ENCODE measurements around the gene RASEF.

The RASEF gene

DNA sequence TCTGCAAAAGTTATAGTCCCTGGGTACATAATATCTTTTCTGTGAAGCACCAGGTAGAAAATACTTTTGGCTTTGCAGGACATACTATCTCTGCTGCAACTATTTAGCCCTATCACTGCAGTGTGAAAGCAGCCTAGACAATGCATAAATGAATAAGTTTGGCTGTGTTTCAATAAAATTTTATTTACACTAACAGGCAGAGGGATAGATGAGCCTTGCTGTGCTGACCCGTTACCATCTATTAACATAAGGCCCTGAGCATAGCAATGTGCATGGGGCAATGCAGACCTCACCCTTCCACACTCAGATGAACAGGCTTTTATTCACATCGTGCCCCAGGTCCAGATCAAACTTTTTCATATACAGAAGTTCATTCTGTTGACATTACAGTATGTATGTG lies 27.8 kb downstream of the RASEF start:
- DNase-seq (ENCODE audit: low read depth) = no peak
- TF ChIP-seq, protein P1, sequence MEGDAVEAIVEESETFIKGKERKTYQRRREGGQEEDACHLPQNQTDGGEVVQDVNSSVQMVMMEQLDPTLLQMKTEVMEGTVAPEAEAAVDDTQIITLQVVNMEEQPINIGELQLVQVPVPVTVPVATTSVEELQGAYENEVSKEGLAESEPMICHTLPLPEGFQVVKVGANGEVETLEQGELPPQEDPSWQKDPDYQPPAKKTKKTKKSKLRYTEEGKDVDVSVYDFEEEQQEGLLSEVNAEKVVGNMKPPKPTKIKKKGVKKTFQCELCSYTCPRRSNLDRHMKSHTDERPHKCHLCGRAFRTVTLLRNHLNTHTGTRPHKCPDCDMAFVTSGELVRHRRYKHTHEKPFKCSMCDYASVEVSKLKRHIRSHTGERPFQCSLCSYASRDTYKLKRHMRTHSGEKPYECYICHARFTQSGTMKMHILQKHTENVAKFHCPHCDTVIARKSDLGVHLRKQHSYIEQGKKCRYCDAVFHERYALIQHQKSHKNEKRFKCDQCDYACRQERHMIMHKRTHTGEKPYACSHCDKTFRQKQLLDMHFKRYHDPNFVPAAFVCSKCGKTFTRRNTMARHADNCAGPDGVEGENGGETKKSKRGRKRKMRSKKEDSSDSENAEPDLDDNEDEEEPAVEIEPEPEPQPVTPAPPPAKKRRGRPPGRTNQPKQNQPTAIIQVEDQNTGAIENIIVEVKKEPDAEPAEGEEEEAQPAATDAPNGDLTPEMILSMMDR (conservative IDR thresholded peaks at IDR 0.05; ENCODE audit: low read depth, low read length) = no peak
- H3K4me3 ChIP-seq (ENCODE audit: low read depth, low read length) = no peak overlapping the region

DNA sequence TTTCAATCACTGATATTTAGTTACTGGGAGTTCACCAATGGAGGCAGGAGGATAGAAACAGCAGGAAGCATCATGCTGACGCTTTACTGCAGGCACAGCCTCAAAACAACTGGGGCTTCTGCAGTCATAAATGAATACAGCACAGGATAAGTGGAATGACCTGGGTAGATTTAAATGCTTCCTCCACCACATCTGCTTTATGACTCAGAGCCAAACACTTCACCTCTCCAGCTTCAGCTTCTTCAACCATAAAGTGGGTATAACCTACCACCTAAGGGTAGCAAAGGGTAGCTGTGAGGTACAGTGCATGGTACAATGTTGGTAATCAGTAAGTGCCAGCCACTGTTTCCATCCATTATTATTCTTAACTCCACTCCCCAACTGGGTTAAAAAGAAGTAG lies 28.4 kb downstream of the RASEF start:
- TF ChIP-seq, protein P1 (conservative IDR thresholded peaks at IDR 0.05; ENCODE audit: low read depth, low read length) = no peak
- DNase-seq (ENCODE audit: low read depth) = peak; percentile 64
- H3K4me3 ChIP-seq (ENCODE audit: low read depth, low read length) = no peak overlapping the region

DNA sequence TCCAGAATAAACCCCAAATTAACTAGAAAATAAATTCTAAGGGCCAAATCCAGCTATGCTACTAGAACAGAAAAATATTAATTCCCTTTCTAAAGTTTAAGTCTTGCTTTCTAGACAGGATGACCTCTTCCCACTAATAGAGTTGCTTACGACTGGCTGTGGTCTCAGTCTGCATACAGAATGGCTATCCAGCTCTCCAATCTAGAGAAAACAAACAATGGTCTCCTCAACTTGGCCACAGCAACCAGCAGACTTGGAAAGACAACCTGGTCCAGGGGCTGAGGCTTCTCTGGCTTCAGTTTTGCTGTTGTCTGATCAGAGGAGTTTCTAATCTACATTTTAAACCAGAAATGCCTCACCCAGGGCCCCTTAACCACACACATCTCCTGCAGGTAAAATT lies 28.9 kb downstream of the RASEF start:
- no peak overlapping the region for H3K4me3 ChIP-seq (ENCODE audit: low read depth, low read length)
- peak; percentile 63 for DNase-seq (ENCODE audit: low read depth)
- TF ChIP-seq, protein P1 (conservative IDR thresholded peaks at IDR 0.05; ENCODE audit: low read depth, low read length) = no peak

DNA sequence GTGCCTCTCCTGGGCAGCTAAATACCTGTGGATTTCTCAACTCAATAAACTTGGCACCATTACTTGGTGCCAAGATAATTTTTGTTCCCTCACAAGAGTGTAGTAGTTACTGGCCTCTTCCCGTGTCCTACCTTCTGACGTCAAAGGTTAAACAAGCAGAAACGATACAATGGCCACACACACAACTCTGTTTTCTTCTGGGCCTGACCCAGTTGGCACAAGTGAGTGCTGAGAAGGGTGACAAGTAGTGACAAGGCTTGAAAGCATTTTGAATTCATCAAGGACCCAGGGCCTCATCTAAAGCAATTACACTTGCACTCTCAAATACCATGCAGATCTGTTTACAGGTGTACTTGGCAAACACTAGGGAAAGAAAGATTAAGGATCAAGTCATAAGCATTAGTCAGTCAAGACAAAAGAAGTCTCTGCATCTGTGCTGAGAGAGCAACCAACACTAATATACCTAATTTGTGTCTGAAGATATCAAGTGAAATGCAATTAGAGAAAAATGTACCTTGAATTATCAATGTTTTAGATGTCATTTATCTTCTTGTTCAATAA lies 30.8 kb downstream of the RASEF start:
- no peak for DNase-seq (ENCODE audit: low read depth)
- TF ChIP-seq, protein P1 (conservative IDR thresholded peaks at IDR 0.05; ENCODE audit: low read depth, low read length) = no peak
- no peak overlapping the region for H3K4me3 ChIP-seq (ENCODE audit: low read depth, low read length)

DNA sequence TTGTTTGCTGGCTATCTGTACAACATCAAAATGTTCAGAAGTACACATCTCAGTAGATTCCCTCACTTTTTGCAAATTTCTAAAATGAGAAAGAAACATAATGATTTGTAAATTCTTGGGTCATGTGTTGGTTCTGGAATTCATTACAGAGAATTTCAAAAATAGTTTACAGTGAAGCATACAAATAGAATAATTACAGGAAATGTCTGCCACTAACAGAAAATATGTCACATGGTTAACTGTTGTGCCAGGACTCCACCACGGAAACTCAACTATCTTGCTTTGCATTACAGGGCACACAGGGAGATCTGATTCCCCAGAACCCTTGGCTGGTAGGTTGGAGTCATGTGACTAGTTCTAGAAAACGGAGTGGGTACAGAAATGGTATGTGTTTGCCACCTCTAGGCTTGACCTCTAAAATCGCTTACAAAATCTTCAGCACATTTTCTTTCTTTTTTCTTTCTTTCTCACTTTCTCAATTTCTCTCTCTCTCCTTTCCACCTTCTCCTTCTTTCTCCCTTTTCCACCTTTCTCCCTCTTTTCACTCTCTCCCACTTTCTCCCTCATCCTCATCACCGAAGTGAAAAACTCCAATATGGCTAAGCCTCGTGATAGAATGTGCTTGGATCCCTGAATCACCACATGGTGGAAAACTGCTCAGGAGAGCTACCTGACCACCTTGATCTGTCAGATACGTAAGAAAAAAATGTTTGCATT lies 32.4 kb downstream of the RASEF start:
- no peak overlapping the region for H3K4me3 ChIP-seq (ENCODE audit: low read depth, low read length)
- no peak for DNase-seq (ENCODE audit: low read depth)
- TF ChIP-seq, protein P1 (conservative IDR thresholded peaks at IDR 0.05; ENCODE audit: low read depth, low read length) = no peak

DNA sequence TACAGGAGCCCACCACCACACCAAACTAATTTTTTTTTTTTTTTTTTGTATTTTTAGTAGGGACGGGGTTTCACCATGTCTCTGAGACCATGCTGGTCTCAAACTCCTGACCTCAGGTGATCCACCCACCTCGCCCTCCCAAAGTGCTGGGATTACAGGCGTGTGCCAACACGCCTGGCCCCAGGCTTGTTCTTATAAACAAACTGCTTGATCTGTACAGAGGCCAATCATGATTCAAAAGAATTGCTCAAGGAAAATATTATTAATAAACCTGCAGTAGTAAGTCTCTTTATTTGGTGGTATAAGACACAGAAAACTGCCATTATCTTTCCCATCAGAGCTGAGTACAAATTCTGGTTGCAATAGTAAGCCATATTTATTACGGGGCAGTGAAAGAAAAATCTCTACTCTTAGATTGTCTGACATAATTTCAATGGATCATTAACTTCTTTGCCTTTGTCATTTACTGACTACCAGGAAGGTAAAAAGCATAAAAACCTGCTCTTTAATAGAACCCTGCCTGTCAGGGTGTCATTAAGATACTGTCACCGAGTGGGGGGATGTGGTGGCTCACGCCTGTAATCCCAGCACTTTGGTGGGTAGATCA lies 33.3 kb downstream of the RASEF start:
- no peak overlapping the region for H3K4me3 ChIP-seq (ENCODE audit: low read depth, low read length)
- TF ChIP-seq, protein P1 (conservative IDR thresholded peaks at IDR 0.05; ENCODE audit: low read depth, low read length) = no peak
- DNase-seq (ENCODE audit: low read depth) = no peak

Data from choroid plexus epithelial cell (primary cell).